Upper lobe of left lung (tissue), 6 donors: ENCODE results near the gene ITPRIPL2. TPM values are rescaled to one million over a fixed set of nuclear protein-coding genes. Genes with fewer than 3 reads are reported as not detected.

ENCODE experiments used
- ATAC-seq, 2 donors: fragments of 200-7000 bp; cut with Tn5 transposase; one replicate each; pipeline ENCODE4 v1.9.1; 2022; ENCODE audit warnings: mild to moderate bottlenecking in 2 of 2, moderate library complexity in 2 of 2; ENCODE audit not compliant: low FRiP score in 2 of 2
- DNase-seq, 2 donors: peaks; one replicate each; pipeline ENCODE4 v3.0.0-alpha.2; 2019 to 2020
- H3K27ac ChIP-seq, 4 donors: fragments of 200-600 bp; sonication (generic); one replicate each; pipeline ENCODE4 v1.5.1; 2016 to 2019
- H3K27me3 ChIP-seq, 4 donors: fragments of 200-600 bp; sonication (generic); one replicate each; pipeline ENCODE4 v1.5.1; 2017 to 2019
- H3K36me3 ChIP-seq, 4 donors: fragments of 200-600 bp; sonication (generic); one replicate each; pipeline ENCODE4 v1.5.1; 2016 to 2019
- H3K4me1 ChIP-seq, 4 donors: fragments of 200-600 bp; sonication (generic); one replicate each; pipeline ENCODE4 v1.5.1; 2018 to 2019
- H3K4me3 ChIP-seq, 4 donors: fragments of 200-600 bp; sonication (generic); one replicate each; pipeline ENCODE4 v1.5.1; 2017 to 2019; ENCODE audit warnings: mild to moderate bottlenecking in 2 of 4, moderate library complexity in 1 of 4
- H3K9me3 ChIP-seq, 4 donors: fragments of 200-600 bp; sonication (generic); one replicate each; pipeline ENCODE4 v1.5.1; 2018 to 2019
- CTCF ChIP-seq, 6 experiments: fragments of 450-650 bp in 4 of 6; fragments of 200-600 bp in 2 of 6; sonication (generic) in 2 of 6; IDR thresholded peaks; one replicate each; pipeline ENCODE4 v1.5.1; 2016 to 2019; ENCODE audit warnings: antibody characterized with exemption in 6 of 6
- EP300 ChIP-seq, 4 donors: sonication (generic); formaldehyde crosslinking; IDR thresholded peaks; one replicate each; pipeline ENCODE4 v1.5.1; 2017; ENCODE audit warnings: antibody characterized with exemption in 4 of 4, control low read depth in 2 of 4
- POLR2A ChIP-seq, 4 donors: fragments of 450-650 bp; IDR thresholded peaks; one replicate each; pipeline ENCODE4 v1.5.1; 2016 to 2017; ENCODE audit warnings: antibody characterized with exemption in 4 of 4, mild to moderate bottlenecking in 2 of 4
- POLR2AphosphoS5 ChIP-seq, 2 donors: sonication (generic); formaldehyde crosslinking; IDR thresholded peaks; one replicate each; pipeline ENCODE4 v1.5.1; 2017; ENCODE audit warnings: antibody characterized with exemption in 2 of 2
- WGBS, 2 donors: methylation state at CpG; one replicate each; pipeline ENCODE4 v1.1.5; 2017 to 2018; 5-methylcytosine and 5-hydroxymethylcytosine counted together
- total RNA-seq, 6 donors: library from RNA; depleted of rRNA in 4 of 6; stranded (reverse); fragments of >200 nt in 4 of 6; gene quantifications; one replicate each; pipeline versions ENCODE4 v1.1.0 to v1.2.1, GENCODE V29; 2016 to 2021
- donor health status: DM: no; HTN: no; CAD: no; lungs with moderate emphysema.
- donor health status: DM: no; HTN: yes; CAD: no; lungs with severe emphysema.

ITPRIPL2 gene
- total RNA-seq, 6 donors from 2014 or later: 39.9 to 90.6 (median 57.5) TPM

GRCh38 chr16:19116711-19117449 lies 3.1 kb downstream of the ITPRIPL2 start:
- Histone ChIP-seq H3K4me3 (peak overlapping the region in 1 of 4 donors; percentile 70), H3K4me1 (peaks cover 65 to 87% (median 76%) of the 10 kb centered on the region in 4 donors), H3K9me3 (no peaks in the 10 kb centered on the region), H3K27ac (peak overlapping the region; percentile 55 to 98 (median 90)), H3K27me3 (peaks cover 0 to 8% (median 0%) of the 10 kb centered on the region in 4 donors), H3K36me3 (peaks cover 0 to 27% (median 11%) of the 10 kb centered on the region in 4 donors)
- DNase-seq (peak in 1 of 2 donors; percentile 39), ATAC-seq (no peak)
- TF ChIP-seq EP300 (IDR thresholded peaks at IDR 0.05) (no peak), CTCF (IDR thresholded peaks at IDR 0.05) (no peak), POLR2A (IDR thresholded peaks at IDR 0.05) (peak in 1 of 4 donors; percentile 29)
- 45 to 48% methylated on average over 6 of the region's 6 CpGs for WGBS, 2 donors

GRCh38 chr16:19118938-19119431 lies 5.2 kb downstream of the ITPRIPL2 start:
- H3K36me3 ChIP-seq: peaks cover 0 to 27% (median 11%) of the 10 kb centered on the region in 4 donors
- peaks cover 0 to 6% (median 0%) of the 10 kb centered on the region in 4 donors for H3K27me3 ChIP-seq
- no peaks in the 10 kb centered on the region for H3K9me3 ChIP-seq
- DNase-seq (peak in 1 of 2 donors; percentile 45), ATAC-seq (peak; percentile 47 to 76)
- H3K4me3 ChIP-seq: peak overlapping the region in 3 of 4 donors; percentile 23 to 36 (median 24)
- peak; percentile 58 to 73 for TF ChIP-seq POLR2AphosphoS5 (IDR thresholded peaks at IDR 0.05)
- no peak for TF ChIP-seq CTCF (IDR thresholded peaks at IDR 0.05)
- peak in 1 of 4 donors; percentile 19 for TF ChIP-seq POLR2A (IDR thresholded peaks at IDR 0.05)
- 20 to 28% methylated on average over 6 of the region's 6 CpGs for WGBS, 2 donors
- peak overlapping the region; percentile 76 to 98 (median 90) for H3K27ac ChIP-seq
- peaks cover 65 to 80% (median 68%) of the 10 kb centered on the region in 4 donors for H3K4me1 ChIP-seq

GRCh38 chr16:19119564-19119963 lies 5.8 kb downstream of the ITPRIPL2 start:
- TF ChIP-seq CTCF (IDR thresholded peaks at IDR 0.05) (no peak), POLR2A (IDR thresholded peaks at IDR 0.05) (no peak), EP300 (IDR thresholded peaks at IDR 0.05) (no peak), POLR2AphosphoS5 (IDR thresholded peaks at IDR 0.05) (no peak)
- peak overlapping the region; percentile 76 to 98 (median 90) for H3K27ac ChIP-seq
- H3K4me1 ChIP-seq: peaks cover 64 to 76% (median 68%) of the 10 kb centered on the region in 4 donors
- ATAC-seq (peak in 1 of 2 donors; percentile 65), DNase-seq (no peak)
- WGBS, 2 donors: 36 to 40% methylated on average over 5 of the region's 5 CpGs
- H3K9me3 ChIP-seq: no peaks in the 10 kb centered on the region
- H3K27me3 ChIP-seq: peaks cover 0 to under 1% (median 0%) of the 10 kb centered on the region in 4 donors
- peaks cover 0 to 27% (median 11%) of the 10 kb centered on the region in 4 donors for H3K36me3 ChIP-seq
- H3K4me3 ChIP-seq: peak overlapping the region in 2 of 4 donors; percentile 24 to 36

GRCh38 chr16:19123535-19124178 lies 9.9 kb downstream of the ITPRIPL2 start:
- H3K4me3 ChIP-seq: no peak overlapping the region
- ATAC-seq: no peak
- H3K27ac ChIP-seq: peak overlapping the region in 3 of 4 donors; percentile 17 to 46 (median 33)
- H3K36me3 ChIP-seq: peaks cover 0 to 7% (median 0%) of the 10 kb centered on the region in 4 donors
- WGBS, 2 donors: 76 to 92% methylated on average over 5 to 6 of the region's 6 CpGs
- DNase-seq: no peak
- peaks cover 23 to 42% (median 34%) of the 10 kb centered on the region in 4 donors for H3K4me1 ChIP-seq
- no peak for TF ChIP-seq POLR2AphosphoS5 (IDR thresholded peaks at IDR 0.05)
- no peak for TF ChIP-seq EP300 (IDR thresholded peaks at IDR 0.05)
- no peak for TF ChIP-seq POLR2A (IDR thresholded peaks at IDR 0.05)
- no peak for TF ChIP-seq CTCF (IDR thresholded peaks at IDR 0.05)
- H3K9me3 ChIP-seq: no peaks in the 10 kb centered on the region
- no peaks in the 10 kb centered on the region for H3K27me3 ChIP-seq
